Measurements from ENCODE around the gene CTIF. TPM values are rescaled to one million over a fixed set of nuclear protein-coding genes. Genes with fewer than 3 reads are reported as not detected.

The CTIF gene
- total RNA-seq, 2 donors from 2014 or later = 30.6 to 61.2 TPM

DNA sequence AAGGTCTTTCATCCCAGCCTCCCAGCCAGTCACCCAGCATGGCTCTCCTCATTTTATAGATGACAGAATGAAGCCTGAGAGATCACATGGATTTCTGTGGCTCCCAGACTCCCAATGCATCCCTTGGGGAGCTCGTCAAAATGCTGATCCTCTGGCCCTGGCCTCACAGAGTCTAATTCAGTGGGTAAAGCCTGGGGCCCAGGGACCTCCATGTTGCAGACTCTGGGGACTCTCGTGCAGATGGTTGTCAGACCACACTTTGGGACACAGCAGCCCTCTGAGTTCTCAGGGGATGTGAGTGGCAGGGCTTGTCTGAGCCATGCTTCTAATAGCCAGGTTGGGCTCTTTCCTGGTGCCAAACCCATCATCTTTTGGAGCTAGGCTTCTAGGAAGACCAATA is 97.0 kb downstream of the CTIF start:
- Histone ChIP-seq H3K27me3 (no peaks in the 10 kb centered on the region), H3K9me3 (no peaks in the 10 kb centered on the region), H3K4me3 (no peak overlapping the region), H3K4me1 (no peaks in the 10 kb centered on the region), H3K27ac (no peak overlapping the region), H3K36me3 (peaks cover 9% of the 10 kb centered on the region)
- DNase-seq (ENCODE audit: low spot score) = no peak
- TF ChIP-seq, protein P1, sequence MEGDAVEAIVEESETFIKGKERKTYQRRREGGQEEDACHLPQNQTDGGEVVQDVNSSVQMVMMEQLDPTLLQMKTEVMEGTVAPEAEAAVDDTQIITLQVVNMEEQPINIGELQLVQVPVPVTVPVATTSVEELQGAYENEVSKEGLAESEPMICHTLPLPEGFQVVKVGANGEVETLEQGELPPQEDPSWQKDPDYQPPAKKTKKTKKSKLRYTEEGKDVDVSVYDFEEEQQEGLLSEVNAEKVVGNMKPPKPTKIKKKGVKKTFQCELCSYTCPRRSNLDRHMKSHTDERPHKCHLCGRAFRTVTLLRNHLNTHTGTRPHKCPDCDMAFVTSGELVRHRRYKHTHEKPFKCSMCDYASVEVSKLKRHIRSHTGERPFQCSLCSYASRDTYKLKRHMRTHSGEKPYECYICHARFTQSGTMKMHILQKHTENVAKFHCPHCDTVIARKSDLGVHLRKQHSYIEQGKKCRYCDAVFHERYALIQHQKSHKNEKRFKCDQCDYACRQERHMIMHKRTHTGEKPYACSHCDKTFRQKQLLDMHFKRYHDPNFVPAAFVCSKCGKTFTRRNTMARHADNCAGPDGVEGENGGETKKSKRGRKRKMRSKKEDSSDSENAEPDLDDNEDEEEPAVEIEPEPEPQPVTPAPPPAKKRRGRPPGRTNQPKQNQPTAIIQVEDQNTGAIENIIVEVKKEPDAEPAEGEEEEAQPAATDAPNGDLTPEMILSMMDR (IDR thresholded peaks at IDR 0.05) = no peak

GRCh38 chr18:48636436-48636835 is 97.6 kb downstream of the CTIF start:
- Histone ChIP-seq H3K9me3 (no peaks in the 10 kb centered on the region), H3K4me3 (no peak overlapping the region), H3K36me3 (peaks cover 9% of the 10 kb centered on the region), H3K4me1 (no peaks in the 10 kb centered on the region), H3K27me3 (no peaks in the 10 kb centered on the region), H3K27ac (no peak overlapping the region)
- TF ChIP-seq, protein P1 (IDR thresholded peaks at IDR 0.05) = no peak
- no peak for DNase-seq (ENCODE audit: low spot score)

GRCh38 chr18:48637081-48637990 is 98.5 kb downstream of the CTIF start:
- Histone ChIP-seq H3K4me3 (no peak overlapping the region), H3K9me3 (no peaks in the 10 kb centered on the region), H3K27ac (no peak overlapping the region), H3K4me1 (no peaks in the 10 kb centered on the region), H3K36me3 (peaks cover 9% of the 10 kb centered on the region), H3K27me3 (no peaks in the 10 kb centered on the region)
- TF ChIP-seq, protein P1 (IDR thresholded peaks at IDR 0.05) = no peak
- no peak for DNase-seq (ENCODE audit: low spot score)

GRCh38 chr18:48638451-48638850 is 99.6 kb downstream of the CTIF start:
- no peaks in the 10 kb centered on the region for H3K9me3 ChIP-seq
- H3K4me3 ChIP-seq = no peak overlapping the region
- no peaks in the 10 kb centered on the region for H3K27me3 ChIP-seq
- H3K36me3 ChIP-seq = peaks cover 9% of the 10 kb centered on the region
- H3K4me1 ChIP-seq = no peaks in the 10 kb centered on the region
- H3K27ac ChIP-seq = no peak overlapping the region
- TF ChIP-seq, protein P1 (IDR thresholded peaks at IDR 0.05) = no peak
- no peak for DNase-seq (ENCODE audit: low spot score)

GRCh38 chr18:48638896-48639771 is 100.3 kb downstream of the CTIF start:
- no peak for DNase-seq (ENCODE audit: low spot score)
- Histone ChIP-seq H3K27ac (no peak overlapping the region), H3K9me3 (no peaks in the 10 kb centered on the region), H3K4me1 (no peaks in the 10 kb centered on the region), H3K36me3 (peaks cover 10% of the 10 kb centered on the region), H3K4me3 (no peak overlapping the region), H3K27me3 (no peaks in the 10 kb centered on the region)
- TF ChIP-seq, protein P1 (IDR thresholded peaks at IDR 0.05) = no peak

All from right atrium auricular region (tissue), 2 donors.